GM21723 (cell line): ENCODE results near the gene RNF34.
"Not testable (repeated sequence)": the region's sequence is repeated elsewhere in the genome, so short reads cannot be mapped to it uniquely, and the experiment has no call there.

Experiments
- ATAC-seq: cut with Tn5 transposase; IDR thresholded peaks from one replicate; pipeline ENCODE4 v1.9.1; 2021; ENCODE audit warnings: mild to moderate bottlenecking, moderate library complexity; ENCODE audit not compliant: unreplicated experiment

RNF34 gene

GRCh38 chr12:121399391-121400331, at the start of gene RNF34:
Gene RNF34, plus strand, starts transcription at chr12:121400118. Its CDS starts 95 bp downstream, at chr12:121400213.
- ATAC-seq, result peak; percentile 92

- ATAC-seq, result peak; percentile 98
These were observed 47.9 kb upstream of the RNF34 start, which contains the start of gene ANAPC5 for GRCh38 chr12:121351820-121352681. Gene ANAPC5, minus strand, starts transcription at chr12:121352411. Its CDS starts 71 bp downstream, at chr12:121352340.

- no peak for ATAC-seq
These were observed 47.3 kb upstream of the RNF34 start for GRCh38 chr12:121352682-121353018.

- no peak for ATAC-seq
These were observed 44.1 kb upstream of the RNF34 start for GRCh38 chr12:121355818-121356217.

GRCh38 chr12:121356657-121357056, 43.3 kb upstream of the RNF34 start:
- ATAC-seq, result no peak

- ATAC-seq, result no peak
These were observed 42.6 kb upstream of the RNF34 start for GRCh38 chr12:121357331-121357730.

GRCh38 chr12:121358073-121358472, 41.8 kb upstream of the RNF34 start:
- ATAC-seq, result no peak

- ATAC-seq, result no peak
These were observed 35.2 kb upstream of the RNF34 start for GRCh38 chr12:121364683-121365121.

- no peak for ATAC-seq
These were observed 34.4 kb upstream of the RNF34 start for GRCh38 chr12:121365416-121366062.

- ATAC-seq, result no peak
These were observed 33.9 kb upstream of the RNF34 start for GRCh38 chr12:121366063-121366459.

- ATAC-seq, result no peak
These were observed 28.5 kb upstream of the RNF34 start for GRCh38 chr12:121371404-121371803.

GRCh38 chr12:121373755-121374154, 26.2 kb upstream of the RNF34 start:
- no peak for ATAC-seq

- not testable (repeated sequence) for ATAC-seq
These were observed 25.6 kb upstream of the RNF34 start for GRCh38 chr12:121374336-121374735.

- ATAC-seq, result not testable (repeated sequence)
These were observed 24.9 kb upstream of the RNF34 start for GRCh38 chr12:121374945-121375584.

- ATAC-seq, result no peak
These were observed 22.9 kb upstream of the RNF34 start for GRCh38 chr12:121376754-121377697.

GRCh38 chr12:121378736-121379135, 21.2 kb upstream of the RNF34 start:
- ATAC-seq, result no peak

GRCh38 chr12:121379945-121380344, 20.0 kb upstream of the RNF34 start:
- ATAC-seq, result no peak

GRCh38 chr12:121383601-121384021, 16.3 kb upstream of the RNF34 start:
- no peak for ATAC-seq

- not testable (repeated sequence) for ATAC-seq
These were observed 15.0 kb upstream of the RNF34 start for GRCh38 chr12:121384891-121385290.
